22Rv1 (cell line): ENCODE data around the gene C1QTNF8.

ENCODE experiments used
- H3K27ac ChIP-seq: fragments of 450-650 bp; 2 replicates; pipeline ENCODE4 v1.5.1; 2017
- CTCF ChIP-seq: fragments of 450-650 bp; IDR thresholded peaks from 2 replicates; pipeline ENCODE4 v1.5.1; 2017; ENCODE audit warnings: mild to moderate bottlenecking
- ZFX ChIP-seq: fragments of 450-650 bp; IDR thresholded peaks from 2 replicates; pipeline ENCODE4 v1.6.1; 2017; ENCODE audit warnings: antibody characterized with exemption, borderline replicate concordance

C1QTNF8 gene

GRCh38 chr16:1067629-1068028 lies 28.4 kb downstream of the C1QTNF8 start:
- no peak overlapping the region for H3K27ac ChIP-seq
- TF ChIP-seq CTCF (no peak), ZFX (no peak)

- H3K27ac ChIP-seq = no peak overlapping the region
- TF ChIP-seq ZFX = no peak
- no peak for TF ChIP-seq CTCF
Observed at GRCh38 chr16:1066584-1067172, 29.4 kb downstream of the C1QTNF8 start.

GRCh38 chr16:1065469-1066128 lies 30.4 kb downstream of the C1QTNF8 start:
- no peak overlapping the region for H3K27ac ChIP-seq
- TF ChIP-seq CTCF (no peak), ZFX (no peak)

- H3K27ac ChIP-seq = no peak overlapping the region
- no peak for TF ChIP-seq ZFX
- no peak for TF ChIP-seq CTCF
Observed at GRCh38 chr16:1063728-1064127, 32.3 kb downstream of the C1QTNF8 start.

GRCh38 chr16:1062895-1063294 lies 33.1 kb downstream of the C1QTNF8 start:
- no peak for TF ChIP-seq ZFX
- TF ChIP-seq CTCF = no peak

GRCh38 chr16:1061769-1062505 lies 34.1 kb downstream of the C1QTNF8 start:
- TF ChIP-seq ZFX = no peak
- no peak for TF ChIP-seq CTCF
- no peak overlapping the region for H3K27ac ChIP-seq

More at GRCh38 chr16:1062895-1063294, 33.1 kb downstream of the C1QTNF8 start:
- H3K27ac ChIP-seq = no peak overlapping the region
